Activated CD8-positive, alpha-beta T cell treated with anti-CD3 and anti-CD28 coated beads, Interleukin-2, amount 10 ng/mL, durations not matched to agents 7 days and 5 days (primary cell): ENCODE measurements around the gene ZYG11B. TPM values are rescaled to one million over a fixed set of nuclear protein-coding genes. Genes with fewer than 3 reads are reported as not detected.
"Not testable (repeated sequence)": the region's sequence is repeated elsewhere in the genome, so short reads cannot be mapped to it uniquely, and the experiment has no call there.

Source experiments
- ATAC-seq: fragments of 150-1000 bp; cut with Tn5 transposase; one replicate; pipeline ENCODE4 v1.10.0; 2021; ENCODE audit warnings: moderate library complexity
- CTCF ChIA-PET: fragments of 350-600 bp; sonication (Branson Sonifier 250); formaldehyde crosslinking; loops from one replicate; lab custom pipeline; 2021; ENCODE audit warnings: antibody characterized with exemption; lab: Charles Lee
- POLR2A ChIA-PET: fragments of 350-600 bp; sonication (Branson Sonifier 250); formaldehyde crosslinking; loops from one replicate; lab custom pipeline; 2021; ENCODE audit warnings: antibody characterized with exemption; lab: Charles Lee
- DNase-seq: peaks from one replicate; pipeline ENCODE4 v3.0.0-alpha.2; 2020
- H3K27ac Mint-ChIP-seq: one replicate; pipeline ENCODE4 v1.8.0; 2021; ENCODE audit warnings: mild to moderate bottlenecking, mixed read lengths
- H3K27me3 Mint-ChIP-seq: one replicate; pipeline ENCODE4 v1.8.0; 2021; ENCODE audit warnings: low read depth, mixed read lengths
- H3K36me3 Mint-ChIP-seq: one replicate; pipeline ENCODE4 v1.8.0; 2021; ENCODE audit warnings: low read depth, mixed read lengths
- H3K4me1 Mint-ChIP-seq: one replicate; pipeline ENCODE4 v1.8.0; 2021; ENCODE audit warnings: low read depth, mixed read lengths
- H3K4me3 Mint-ChIP-seq: one replicate; pipeline ENCODE4 v1.8.0; 2021; ENCODE audit warnings: mild to moderate bottlenecking, mixed read lengths
- H3K9me3 Mint-ChIP-seq: one replicate; pipeline ENCODE4 v1.8.0; 2022; ENCODE audit warnings: mixed read lengths; ENCODE audit not compliant: insufficient read depth
- total RNA-seq, 2 experiments: library from RNA; stranded (reverse); gene quantifications; one replicate each; pipeline ENCODE4 v1.2.3, GENCODE V29; 2021

ZYG11B gene
- total RNA-seq, result 1 to 10 TPM; 6.8 to 7.5 TPM

GRCh38 chr1:52726265-52727113, at the start of gene ZYG11B:
ZYG11B (plus strand) TSS chr1:52726453; CDS start chr1:52726654, 201 bp downstream.
- ChIA-PET CTCF (interaction anchor here (0.8 to 2.2 kb wide), 5 partner anchors 21 to 40 kb away, joined by 3 to 7 read pairs (median 3); no protein-coding TSS in a partner anchor), POLR2A (interaction anchor here (0.6 to 3.8 kb wide), 6 partner anchors 9 to 288 kb away, joined by 3 to 14 read pairs (median 4); no protein-coding TSS in a partner anchor)
- H3K4me3 Mint-ChIP-seq, result peak within 1 kb of the TSS; percentile 78

GRCh38 chr1:52677076-52677806, 49.0 kb upstream of the ZYG11B start:
- H3K36me3 Mint-ChIP-seq, result peaks cover 3% of the 10 kb centered on the region
- H3K4me1 Mint-ChIP-seq, result peaks cover 16% of the 10 kb centered on the region
- no peaks in the 10 kb centered on the region for H3K9me3 Mint-ChIP-seq
- no peak for DNase-seq
- CTCF ChIA-PET, result interaction anchor here (5.2 kb wide), 1 partner anchor 8 kb away, joined by 24 read pairs; no protein-coding TSS in a partner anchor
- H3K4me3 Mint-ChIP-seq, result no peak overlapping the region
- H3K27me3 Mint-ChIP-seq, result no peaks in the 10 kb centered on the region
- POLR2A ChIA-PET, result interaction anchor here (0.5 kb wide), 1 partner anchor 311 kb away, joined by 3 read pairs; the partner anchor contains the start of gene CC2D1B
- no peak overlapping the region for H3K27ac Mint-ChIP-seq
- ATAC-seq, result no peak

More at GRCh38 chr1:52726265-52727113, at the start of gene ZYG11B:
- ATAC-seq, result peak; percentile 95
- peaks cover 8% of the 10 kb centered on the region for H3K27me3 Mint-ChIP-seq
- peak within 1 kb of the TSS; percentile 83 for H3K27ac Mint-ChIP-seq
- H3K9me3 Mint-ChIP-seq, result no peaks in the 10 kb centered on the region
- peak; percentile 92 for DNase-seq
- H3K4me1 Mint-ChIP-seq, result peaks cover 24% of the 10 kb centered on the region
- no peaks in the 10 kb centered on the region for H3K36me3 Mint-ChIP-seq

GRCh38 chr1:52679048-52679447, 47.2 kb upstream of the ZYG11B start:
- ATAC-seq (no peak), DNase-seq (no peak)
- no peak overlapping the region for H3K4me3 Mint-ChIP-seq
- peaks cover 18% of the 10 kb centered on the region for H3K4me1 Mint-ChIP-seq
- H3K36me3 Mint-ChIP-seq, result peaks cover 11% of the 10 kb centered on the region
- no peaks in the 10 kb centered on the region for H3K9me3 Mint-ChIP-seq
- ChIA-PET POLR2A (no interaction called here), CTCF (no interaction called here)
- H3K27ac Mint-ChIP-seq, result no peak overlapping the region
- no peaks in the 10 kb centered on the region for H3K27me3 Mint-ChIP-seq

GRCh38 chr1:52679498-52679897, 46.8 kb upstream of the ZYG11B start:
- ChIA-PET POLR2A (no interaction called here), CTCF (no interaction called here)
- no peak for DNase-seq
- Mint-ChIP-seq H3K4me3 (no peak overlapping the region), H3K27me3 (no peaks in the 10 kb centered on the region), H3K4me1 (peaks cover 16% of the 10 kb centered on the region), H3K27ac (no peak overlapping the region), H3K36me3 (peaks cover 11% of the 10 kb centered on the region), H3K9me3 (no peaks in the 10 kb centered on the region)
- no peak for ATAC-seq

GRCh38 chr1:52680353-52680752, 45.9 kb upstream of the ZYG11B start:
- no peak overlapping the region for H3K27ac Mint-ChIP-seq

GRCh38 chr1:52681136-52681535, 45.1 kb upstream of the ZYG11B start:
- Mint-ChIP-seq H3K4me1 (peaks cover 8% of the 10 kb centered on the region), H3K27me3 (no peaks in the 10 kb centered on the region), H3K36me3 (peaks cover 17% of the 10 kb centered on the region), H3K27ac (no peak overlapping the region), H3K9me3 (no peaks in the 10 kb centered on the region), H3K4me3 (no peak overlapping the region)
- ChIA-PET CTCF (no interaction called here), POLR2A (no interaction called here)
- ATAC-seq, result no peak
- DNase-seq, result no peak

More at GRCh38 chr1:52680353-52680752, 45.9 kb upstream of the ZYG11B start:
- peaks cover 14% of the 10 kb centered on the region for H3K36me3 Mint-ChIP-seq
- H3K27me3 Mint-ChIP-seq, result no peaks in the 10 kb centered on the region
- ChIA-PET POLR2A (no interaction called here), CTCF (no interaction called here)
- no peak for DNase-seq
- no peaks in the 10 kb centered on the region for H3K9me3 Mint-ChIP-seq
- ATAC-seq, result no peak
- H3K4me1 Mint-ChIP-seq, result peaks cover 7% of the 10 kb centered on the region
- no peak overlapping the region for H3K4me3 Mint-ChIP-seq

- Mint-ChIP-seq H3K27ac (peak overlapping the region; percentile 16), H3K4me1 (peaks cover 11% of the 10 kb centered on the region), H3K27me3 (no peaks in the 10 kb centered on the region), H3K4me3 (no peak overlapping the region), H3K36me3 (peaks cover 34% of the 10 kb centered on the region), H3K9me3 (no peaks in the 10 kb centered on the region)
- DNase-seq (no peak), ATAC-seq (no peak)
- ChIA-PET POLR2A (interaction anchor here (1.4 kb wide), 1 partner anchor 280 kb away, joined by 6 read pairs; the partner anchor contains the start of gene ORC1), CTCF (interaction anchor here (5.3 kb wide), 1 partner anchor 8 kb away, joined by 24 read pairs; no protein-coding TSS in a partner anchor)
Measured at GRCh38 chr1:52683367-52683940, 42.8 kb upstream of the ZYG11B start.

GRCh38 chr1:52684545-52684944, 41.7 kb upstream of the ZYG11B start:
- CTCF ChIA-PET, result interaction anchor here (1.9 to 5.3 kb wide), 4 partner anchors 9 to 280 kb away, joined by 4 to 34 read pairs (median 16); partner anchors contain the start of genes ORC1 and PRPF38A
- ATAC-seq (no peak), DNase-seq (no peak)
- POLR2A ChIA-PET, result no interaction called here
- no peaks in the 10 kb centered on the region for H3K27me3 Mint-ChIP-seq
- H3K4me1 Mint-ChIP-seq, result peaks cover 11% of the 10 kb centered on the region
- H3K27ac Mint-ChIP-seq, result no peak overlapping the region
- H3K36me3 Mint-ChIP-seq, result peaks cover 38% of the 10 kb centered on the region
- no peaks in the 10 kb centered on the region for H3K9me3 Mint-ChIP-seq
- no peak overlapping the region for H3K4me3 Mint-ChIP-seq

- peak overlapping the region; percentile 71 for H3K27ac Mint-ChIP-seq
- not testable (repeated sequence) for H3K4me3 Mint-ChIP-seq, H3K27me3 Mint-ChIP-seq, H3K9me3 Mint-ChIP-seq
- ATAC-seq (peak; percentile 93), DNase-seq (peak; percentile 87)
- peaks cover 11% of the 10 kb centered on the region for H3K4me1 Mint-ChIP-seq
- H3K36me3 Mint-ChIP-seq, result peaks cover 43% of the 10 kb centered on the region
- ChIA-PET POLR2A (interaction anchor here (0.8 to 2.2 kb wide), 4 partner anchors 49 to 282 kb away, joined by 3 to 17 read pairs (median 4); partner anchors contain the start of genes ORC1, PRPF38A and SHISAL2A), CTCF (interaction anchor here (0.7 to 5.3 kb wide), 26 partner anchors 11 to 335 kb away, joined by 3 to 34 read pairs (median 4); partner anchors contain the start of genes ORC1, PRPF38A, SHISAL2A and TUT4)
Measured at GRCh38 chr1:52686261-52686751, 39.9 kb upstream of the ZYG11B start.

- ChIA-PET POLR2A (interaction anchor here (0.8 to 2.2 kb wide), 3 partner anchors 50 to 283 kb away, joined by 3 to 17 read pairs (median 5); partner anchors contain the start of genes ORC1, PRPF38A and SHISAL2A), CTCF (interaction anchor here (1.0 to 5.3 kb wide), 22 partner anchors 10 to 366 kb away, joined by 3 to 34 read pairs (median 4); partner anchors contain the start of genes ORC1, PRPF38A, SHISAL2A and TUT4)
- H3K4me1 Mint-ChIP-seq, result peaks cover 11% of the 10 kb centered on the region
- H3K27ac Mint-ChIP-seq, result no peak overlapping the region
- DNase-seq (no peak), ATAC-seq (no peak)
- H3K36me3 Mint-ChIP-seq, result peaks cover 45% of the 10 kb centered on the region
- H3K4me3 Mint-ChIP-seq, result no peak overlapping the region
- no peaks in the 10 kb centered on the region for H3K27me3 Mint-ChIP-seq
- H3K9me3 Mint-ChIP-seq, result no peaks in the 10 kb centered on the region
Measured at GRCh38 chr1:52686830-52687229, 39.4 kb upstream of the ZYG11B start.

GRCh38 chr1:52691821-52692220, 34.4 kb upstream of the ZYG11B start:
- Mint-ChIP-seq H3K9me3 (no peaks in the 10 kb centered on the region), H3K4me3 (no peak overlapping the region), H3K27me3 (no peaks in the 10 kb centered on the region), H3K36me3 (peaks cover 49% of the 10 kb centered on the region), H3K4me1 (peaks cover 6% of the 10 kb centered on the region), H3K27ac (no peak overlapping the region)
- ChIA-PET POLR2A (no interaction called here), CTCF (no interaction called here)
- DNase-seq (no peak), ATAC-seq (no peak)
